Ovary (tissue), 9 donors: ENCODE results near the gene NVL. TPM values are rescaled to one million over a fixed set of nuclear protein-coding genes. Genes with fewer than 3 reads are reported as not detected.

Experiments
- DNase-seq, 5 donors: peaks; one replicate each; pipeline ENCODE4 v3.0.0-alpha.2; 2019 to 2020
- H3K27ac ChIP-seq, 2 donors: fragments of 200-600 bp; one replicate each; pipeline versions ENCODE4 v1.5.1 to v1.8.0; 2019 to 2022
- H3K27me3 ChIP-seq: fragments of 200-600 bp; one replicate; pipeline ENCODE4 v1.8.0; 2022
- H3K36me3 ChIP-seq: fragments of 200-600 bp; sonication (generic); one replicate; pipeline ENCODE4 v1.5.1; 2019
- H3K4me1 ChIP-seq: one replicate; pipeline ENCODE4 v1.8.1; 2013; ENCODE audit warnings: mild to moderate bottlenecking, moderate library complexity; ENCODE audit not compliant: insufficient read depth
- H3K4me3 ChIP-seq: fragments of 200-600 bp; sonication (generic); one replicate; pipeline ENCODE4 v1.5.1; 2017
- H3K9me3 ChIP-seq, 2 donors: fragments of 200-600 bp in 1 of 2; sonication (generic) in 1 of 2; one replicate each; pipeline versions ENCODE4 v1.5.1 to v1.8.1; 2013 to 2019; ENCODE audit warnings: mild to moderate bottlenecking in 1 of 2, moderate library complexity in 1 of 2
- EP300 ChIP-seq: sonication (generic); formaldehyde crosslinking; IDR thresholded peaks from one replicate; pipeline ENCODE4 v1.6.1; 2017; ENCODE audit warnings: antibody characterized with exemption
- POLR2A ChIP-seq: fragments of 450-650 bp; IDR thresholded peaks from one replicate; pipeline ENCODE4 v1.6.1; 2017; ENCODE audit warnings: antibody characterized with exemption, mild to moderate bottlenecking, moderate library complexity
- WGBS, 3 donors: extraction: QIAGEN DNeasy Blood & Tissue Kit in 1 of 3; methylation state at CpG; one replicate each; pipeline versions ENCODE4 v1.1.5 to v1.1.7; 2013 to 2017; 5-methylcytosine and 5-hydroxymethylcytosine counted together
- intact Hi-C, 4 donors: fragments of 100-400 bp; cut with DNase I; formaldehyde crosslinking; loops; one replicate each; pipeline versions ENCODE4 v1.11.0 to v1.15.1; 2022 to 2023
- polyA plus RNA-seq, 2 donors: library from polyadenylated mRNA; stranded (reverse); fragments of 200-250 nt in 1 of 2; fragments of 350-450 nt in 1 of 2; fragmentation: Illumina TruSeq in 1 of 2; extraction: RNeasy Lipid Tissue Mini Kit (QIAGEN cat#74804) in 1 of 2; gene quantifications; one replicate each; pipeline ENCODE4 v1.2.3, GENCODE V29; 2013 to 2014
- total RNA-seq, 7 donors: library from RNA; depleted of rRNA in 2 of 7; stranded (reverse); fragments of >200 nt in 2 of 7; fragmentation: NEBNext Ultra II Directional in 3 of 7; extraction: Animal tissue kit (Norgen Biotek cat#: 25700) in 3 of 7; gene quantifications; one replicate each; pipeline versions ENCODE4 v1.1.0 to v1.2.4, GENCODE V29; 2016 to 2023
- TF ChIP-seq, protein P1 (sequence below), 3 donors: fragments of 450-650 bp in 2 of 3; fragments of 200-600 bp in 1 of 3; IDR thresholded peaks; one replicate each; pipeline versions ENCODE4 v1.5.1 to v1.8.0; 2016 to 2022; ENCODE audit warnings: antibody characterized with exemption in 3 of 3, mild to moderate bottlenecking in 1 of 3
- donor health status: DM: no; HTN: no; CAD: no; lungs with moderate emphysema.
- donor health status: DM: no; HTN: no; CAD: no.
- donor health status: Bipolar disorder and iron deficiency.
- donor health status: DM: yes; HTN: yes; CAD: no.
- donor health status: DM: no; HTN: no; CAD: no.
- donor health status: DM: yes; HTN: yes; CAD: no.

NVL gene
- total and polyA plus RNA-seq, 9 donors, result 15.4 to 31.9 (median 23.4) TPM

DNA sequence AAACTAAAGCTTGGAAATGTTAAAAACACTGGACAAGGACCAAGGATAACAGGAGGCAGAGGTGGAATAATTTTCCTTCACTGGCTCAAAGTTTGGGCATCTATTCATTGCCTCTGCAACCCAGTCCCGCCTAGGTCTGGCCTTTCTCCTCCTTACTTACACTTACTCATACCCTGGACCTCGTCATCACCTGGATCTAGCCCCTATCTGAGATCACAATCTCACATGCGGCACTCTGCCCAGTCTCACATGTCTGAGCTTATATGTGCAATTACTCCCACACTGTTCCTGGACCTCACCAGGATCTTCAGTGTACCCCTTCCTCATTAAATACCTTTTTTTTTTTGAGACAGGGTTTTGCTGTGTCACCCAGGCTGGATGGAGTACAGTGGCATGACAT, 37.6 kb downstream of the NVL start:
- H3K4me3 ChIP-seq, result no peak overlapping the region
- no peaks in the 10 kb centered on the region for H3K27me3 ChIP-seq
- 89 to 95% (median 93%) methylated on average over 3 of the region's 3 CpGs for WGBS, 3 donors
- no peak for DNase-seq
- no peak overlapping the region for H3K27ac ChIP-seq
- intact Hi-C loops, result no loop called here
- H3K36me3 ChIP-seq, result no peaks in the 10 kb centered on the region
- H3K9me3 ChIP-seq, result no peaks in the 10 kb centered on the region
- H3K4me1 ChIP-seq, result no peaks in the 10 kb centered on the region
- no peak for TF ChIP-seq POLR2A
- TF ChIP-seq EP300, result no peak
- TF ChIP-seq, protein P1, sequence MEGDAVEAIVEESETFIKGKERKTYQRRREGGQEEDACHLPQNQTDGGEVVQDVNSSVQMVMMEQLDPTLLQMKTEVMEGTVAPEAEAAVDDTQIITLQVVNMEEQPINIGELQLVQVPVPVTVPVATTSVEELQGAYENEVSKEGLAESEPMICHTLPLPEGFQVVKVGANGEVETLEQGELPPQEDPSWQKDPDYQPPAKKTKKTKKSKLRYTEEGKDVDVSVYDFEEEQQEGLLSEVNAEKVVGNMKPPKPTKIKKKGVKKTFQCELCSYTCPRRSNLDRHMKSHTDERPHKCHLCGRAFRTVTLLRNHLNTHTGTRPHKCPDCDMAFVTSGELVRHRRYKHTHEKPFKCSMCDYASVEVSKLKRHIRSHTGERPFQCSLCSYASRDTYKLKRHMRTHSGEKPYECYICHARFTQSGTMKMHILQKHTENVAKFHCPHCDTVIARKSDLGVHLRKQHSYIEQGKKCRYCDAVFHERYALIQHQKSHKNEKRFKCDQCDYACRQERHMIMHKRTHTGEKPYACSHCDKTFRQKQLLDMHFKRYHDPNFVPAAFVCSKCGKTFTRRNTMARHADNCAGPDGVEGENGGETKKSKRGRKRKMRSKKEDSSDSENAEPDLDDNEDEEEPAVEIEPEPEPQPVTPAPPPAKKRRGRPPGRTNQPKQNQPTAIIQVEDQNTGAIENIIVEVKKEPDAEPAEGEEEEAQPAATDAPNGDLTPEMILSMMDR (IDR thresholded peaks at IDR 0.05), result no peak

DNA sequence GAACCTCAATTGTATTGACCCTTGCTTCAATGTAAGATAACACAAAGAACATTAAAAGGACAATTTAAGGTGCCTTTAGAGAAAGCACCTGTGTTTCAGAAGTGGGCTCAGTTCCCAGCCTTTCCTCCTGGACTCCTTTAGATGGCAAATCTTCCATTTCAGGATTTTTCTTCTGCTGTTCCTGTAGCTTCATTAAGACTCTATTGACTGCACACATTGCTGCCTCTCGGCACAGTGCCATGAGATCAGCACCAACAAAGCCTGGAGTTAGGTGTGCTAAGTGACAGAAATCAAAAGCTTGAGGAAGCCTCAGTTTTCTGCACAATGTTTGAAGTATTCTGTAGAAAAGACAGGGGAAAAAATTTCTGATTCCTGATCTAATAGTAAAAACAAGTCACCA, 40.6 kb downstream of the NVL start:
- Histone ChIP-seq H3K27me3 (no peaks in the 10 kb centered on the region), H3K9me3 (no peaks in the 10 kb centered on the region), H3K4me1 (no peaks in the 10 kb centered on the region), H3K36me3 (no peaks in the 10 kb centered on the region), H3K27ac (no peak overlapping the region), H3K4me3 (no peak overlapping the region)
- DNase-seq, result no peak
- WGBS, 3 donors, result 84 to 86% (median 86%) methylated on average over 1 of the region's 1 CpG
- intact Hi-C loops, result no loop called here
- TF ChIP-seq, protein P1 (IDR thresholded peaks at IDR 0.05), result no peak

DNA sequence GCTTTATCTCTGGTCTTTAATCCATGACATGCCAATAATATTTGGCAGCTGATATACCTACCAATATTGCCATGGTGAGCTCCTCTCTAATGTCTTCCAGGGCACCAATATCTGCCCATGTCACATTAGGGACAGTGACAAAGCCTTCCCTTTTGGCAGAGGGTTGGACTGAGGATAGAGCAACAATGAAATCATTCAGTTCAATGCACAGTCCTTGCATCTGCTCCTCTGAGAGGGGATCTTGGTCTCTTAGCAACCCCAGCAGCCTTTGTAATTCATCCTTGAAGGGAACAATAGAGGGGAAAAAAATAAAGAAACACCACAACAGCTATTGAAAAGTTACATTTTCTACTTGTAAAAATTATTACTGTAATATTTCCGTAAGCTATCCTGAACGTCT, 42.3 kb downstream of the NVL start:
- DNase-seq, result no peak
- no peaks in the 10 kb centered on the region for H3K36me3 ChIP-seq
- 85 to 89% (median 87%) methylated on average over 2 of the region's 2 CpGs for WGBS, 3 donors
- no peaks in the 10 kb centered on the region for H3K9me3 ChIP-seq
- intact Hi-C loops, result no loop called here
- no peak overlapping the region for H3K4me3 ChIP-seq
- H3K27ac ChIP-seq, result no peak overlapping the region
- TF ChIP-seq EP300, result no peak
- no peak for TF ChIP-seq POLR2A
- TF ChIP-seq, protein P1 (IDR thresholded peaks at IDR 0.05), result no peak
- H3K4me1 ChIP-seq, result no peaks in the 10 kb centered on the region
- H3K27me3 ChIP-seq, result no peaks in the 10 kb centered on the region

DNA sequence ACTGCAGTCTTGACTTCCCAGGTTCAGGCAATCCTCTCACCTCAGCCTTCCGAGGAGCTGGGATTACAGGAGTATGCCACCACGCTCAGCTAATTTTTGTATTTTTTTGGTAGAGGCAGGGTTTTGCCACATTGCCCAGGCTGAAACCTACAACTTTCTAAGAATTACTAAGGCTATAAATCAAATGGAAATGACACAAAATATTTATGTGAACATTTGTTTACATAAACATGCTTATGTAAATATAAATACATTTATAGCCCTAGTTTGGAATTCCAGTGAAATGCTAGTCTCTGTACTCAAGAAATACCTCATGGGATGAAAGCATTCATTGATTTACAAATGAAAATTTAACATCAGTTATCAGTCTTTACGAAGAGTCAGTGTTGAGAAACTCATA, 47.8 kb downstream of the NVL start:
- no peaks in the 10 kb centered on the region for H3K36me3 ChIP-seq
- 95 to 96% (median 95%) methylated on average over 3 of the region's 3 CpGs for WGBS, 3 donors
- intact Hi-C loops, result no loop called here

More for the DNA sequence above, 47.8 kb downstream of the NVL start:
- H3K9me3 ChIP-seq, result no peaks in the 10 kb centered on the region
- no peak for DNase-seq
- H3K27ac ChIP-seq, result no peak overlapping the region
- TF ChIP-seq POLR2A (no peak), EP300 (no peak)
- TF ChIP-seq, protein P1 (IDR thresholded peaks at IDR 0.05), result no peak
- H3K4me1 ChIP-seq, result no peaks in the 10 kb centered on the region
- no peak overlapping the region for H3K4me3 ChIP-seq
- no peaks in the 10 kb centered on the region for H3K27me3 ChIP-seq
